Left ventricle myocardium inferior (tissue), 1 donor: Measurements from ENCODE around the gene WNT7B. TPM values are rescaled to one million over a fixed set of nuclear protein-coding genes. Genes with fewer than 3 reads are reported as not detected.
A peak's percentile ranks its signal among the peaks of the same experiment; 100 is the strongest.

ENCODE experiments used
- DNase-seq: peaks from one replicate; pipeline ENCODE4 v3.0.0-alpha.2; 2020
- H3K27ac ChIP-seq: fragments of 200-600 bp; replicated peaks from 2 replicates; pipeline ENCODE4 v1.8.0; 2021
- H3K27me3 ChIP-seq: fragments of 200-600 bp; 2 replicates; pipeline ENCODE4 v1.8.0; 2021; ENCODE audit warnings: low read depth
- H3K36me3 ChIP-seq: fragments of 200-600 bp; 2 replicates; pipeline ENCODE4 v1.8.0; 2021
- H3K4me1 ChIP-seq: fragments of 200-600 bp; 2 replicates; pipeline ENCODE4 v1.8.0; 2021
- H3K4me3 ChIP-seq: fragments of 200-600 bp; 2 replicates; pipeline ENCODE4 v1.8.0; 2021; ENCODE audit warnings: mild to moderate bottlenecking, moderate library complexity
- H3K9me3 ChIP-seq: fragments of 200-600 bp; replicated peaks from 2 replicates; pipeline ENCODE4 v1.8.0; 2021
- CTCF ChIP-seq: fragments of 200-600 bp; IDR thresholded peaks from 2 replicates; pipeline ENCODE4 v1.8.0; 2021; ENCODE audit warnings: antibody characterized with exemption, mild to moderate bottlenecking, borderline replicate concordance
- intact Hi-C: fragments of 100-400 bp; cut with micrococcal nuclease; formaldehyde crosslinking; loops from one replicate; pipeline ENCODE4 v1.11.0; 2022
- total RNA-seq: library from RNA; stranded (reverse); fragmentation: NEBNext Ultra II Directional; extraction: Animal tissue kit (Norgen Biotek cat#: 25700); gene quantifications from one replicate; pipeline ENCODE4 v1.2.1, GENCODE V29; 2021
- donor health status: DM: no; HTN: yes; CAD: no; lungs with severe emphysema.

WNT7B gene
- total RNA-seq, 1 donor from 2014 or later = not detected

DNA sequence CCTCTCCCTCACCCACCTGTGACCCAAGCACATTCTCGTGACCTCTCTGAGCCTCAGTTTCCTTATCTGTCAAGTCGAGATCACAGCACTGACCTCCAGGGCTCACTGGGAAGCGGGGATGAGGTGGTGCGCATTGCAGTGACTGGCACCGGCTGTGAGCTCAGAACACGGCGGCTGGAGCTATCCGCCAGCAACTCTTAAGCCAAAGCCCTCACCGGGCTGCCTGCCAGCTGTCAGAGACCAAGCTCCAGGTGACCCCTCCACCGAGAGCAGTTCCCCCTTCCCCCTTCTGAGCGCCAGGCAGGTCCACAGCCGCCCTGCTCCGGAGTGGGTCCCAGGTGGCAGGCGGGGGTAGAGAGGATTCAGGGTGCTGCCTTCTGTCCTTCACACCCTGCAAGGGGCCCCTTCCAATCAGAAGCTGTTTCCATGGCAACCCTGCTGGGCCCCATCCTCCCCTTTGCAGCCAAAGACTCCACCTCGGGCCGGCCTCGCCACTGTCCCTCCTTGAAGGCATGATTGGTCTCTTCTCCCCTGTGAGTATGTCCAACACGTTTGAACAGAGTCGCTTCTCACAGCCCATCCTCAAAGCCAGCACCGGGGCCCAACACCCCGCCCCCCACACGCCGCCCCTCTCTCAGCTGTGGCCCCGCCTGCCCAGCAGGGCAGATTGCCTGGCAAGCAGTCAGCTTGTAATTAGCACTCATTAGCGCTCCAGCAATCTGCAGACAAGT lies 98.7 kb downstream of the WNT7B start:
- peaks cover 2% of the 10 kb centered on the region for H3K9me3 ChIP-seq
- H3K4me1 ChIP-seq = peaks cover 38% of the 10 kb centered on the region
- intact Hi-C loops = no loop called here
- H3K36me3 ChIP-seq = no peaks in the 10 kb centered on the region
- no peak overlapping the region for H3K4me3 ChIP-seq
- no peak for TF ChIP-seq CTCF
- peaks cover 63% of the 10 kb centered on the region for H3K27me3 ChIP-seq
- no peak overlapping the region for H3K27ac ChIP-seq
- DNase-seq = peak; percentile 51

DNA sequence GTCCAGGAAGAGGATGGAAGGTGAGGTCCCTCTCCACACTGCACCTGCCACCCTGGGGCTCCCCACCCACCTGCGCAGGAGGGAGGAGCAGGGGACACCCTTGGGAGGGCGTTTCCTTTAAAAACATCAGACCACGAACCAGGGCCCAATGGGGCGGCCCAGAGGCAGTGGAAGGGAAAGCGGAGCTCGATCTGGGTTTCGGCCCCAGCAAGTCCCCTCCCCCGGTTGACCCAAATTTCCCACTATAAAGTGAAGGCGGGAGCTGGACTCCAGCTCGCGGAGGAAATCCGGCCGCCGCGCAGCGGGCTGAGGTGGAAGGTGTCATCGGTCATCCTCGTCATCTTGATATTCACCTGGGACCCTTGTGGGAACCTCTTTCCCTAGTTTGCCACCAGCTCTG lies 99.3 kb downstream of the WNT7B start:
- H3K9me3 ChIP-seq = peaks cover 7% of the 10 kb centered on the region
- no peak for DNase-seq
- TF ChIP-seq CTCF = no peak
- H3K4me3 ChIP-seq = no peak overlapping the region
- no peaks in the 10 kb centered on the region for H3K36me3 ChIP-seq
- no peak overlapping the region for H3K27ac ChIP-seq
- peaks cover 38% of the 10 kb centered on the region for H3K4me1 ChIP-seq
- peaks cover 58% of the 10 kb centered on the region for H3K27me3 ChIP-seq
- intact Hi-C loops = no loop called here

DNA sequence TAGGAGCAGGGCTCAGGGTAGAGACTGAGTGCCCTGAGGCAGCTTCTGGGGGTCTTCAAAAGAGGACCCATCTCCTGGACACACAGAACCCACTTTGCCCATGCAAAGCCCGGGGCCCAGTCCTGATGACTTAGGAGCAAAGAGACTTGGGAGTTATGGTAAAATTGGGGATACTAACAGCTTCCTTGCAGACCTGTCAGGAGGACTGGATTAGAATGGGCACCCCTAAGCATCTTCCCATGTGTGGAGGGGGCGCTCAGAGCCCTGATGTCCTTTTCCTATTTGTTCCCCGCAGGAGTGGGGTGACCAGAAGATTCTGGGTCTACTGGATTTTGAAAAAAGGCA lies 100.0 kb downstream of the WNT7B start:
- intact Hi-C loops = no loop called here
- Histone ChIP-seq H3K27me3 (peaks cover 51% of the 10 kb centered on the region), H3K9me3 (peaks cover 12% of the 10 kb centered on the region), H3K4me1 (peaks cover 38% of the 10 kb centered on the region), H3K27ac (no peak overlapping the region), H3K36me3 (no peaks in the 10 kb centered on the region), H3K4me3 (no peak overlapping the region)
- no peak for DNase-seq
- no peak for TF ChIP-seq CTCF

GRCh38 chr22:45876136-45877035 lies 100.6 kb downstream of the WNT7B start:
- no peak overlapping the region for H3K27ac ChIP-seq
- intact Hi-C loops = no loop called here
- DNase-seq = no peak
- peaks cover 38% of the 10 kb centered on the region for H3K4me1 ChIP-seq
- no peaks in the 10 kb centered on the region for H3K36me3 ChIP-seq
- peaks cover 12% of the 10 kb centered on the region for H3K9me3 ChIP-seq
- peaks cover 45% of the 10 kb centered on the region for H3K27me3 ChIP-seq
- no peak for TF ChIP-seq CTCF
- no peak overlapping the region for H3K4me3 ChIP-seq

DNA sequence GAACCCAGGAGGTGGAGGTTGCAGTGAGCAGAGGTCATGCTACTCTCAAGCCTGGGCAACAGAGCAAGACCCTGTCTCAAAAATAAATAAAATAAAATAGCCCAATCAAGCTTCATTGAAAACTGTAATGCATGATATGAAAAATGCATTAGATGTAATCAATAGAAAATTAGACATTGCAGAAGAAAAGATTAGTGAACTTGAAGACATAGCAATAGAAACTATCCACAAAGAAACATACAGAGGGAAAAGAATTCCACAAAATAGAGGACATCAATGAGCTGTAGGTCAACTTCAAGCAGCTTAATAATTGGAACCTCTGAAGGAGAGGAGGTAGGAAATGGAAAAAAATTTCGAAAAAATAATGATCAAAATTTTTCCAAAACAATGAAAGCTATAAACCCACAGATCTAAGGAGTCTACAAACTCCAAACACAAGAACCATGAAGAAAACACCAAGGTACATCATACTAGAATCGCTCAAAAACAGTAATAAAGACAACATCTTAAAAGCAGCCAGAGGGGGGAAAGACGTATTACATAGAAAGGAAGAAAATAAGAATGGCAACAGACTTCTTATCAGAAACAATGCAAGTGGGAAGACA lies 104.2 kb downstream of the WNT7B start:
- Histone ChIP-seq H3K9me3 (peaks cover 12% of the 10 kb centered on the region), H3K27me3 (peaks cover 31% of the 10 kb centered on the region), H3K4me3 (no peak overlapping the region), H3K27ac (no peak overlapping the region), H3K4me1 (peaks cover 6% of the 10 kb centered on the region), H3K36me3 (no peaks in the 10 kb centered on the region)
- no peak for TF ChIP-seq CTCF
- DNase-seq = no peak
- intact Hi-C loops = no loop called here
